H1 (cell line): ENCODE measurements around the gene HDLBP. TPM values are rescaled to one million over a fixed set of nuclear protein-coding genes. Genes with fewer than 3 reads are reported as not detected.

ENCODE experiments used
- BCL11A ChIP-seq, 2 experiments: IDR thresholded peaks; one replicate each; pipeline ENCODE4 v1.6.1; 2011; ENCODE audit warnings: low read depth in 2 of 2, low read length in 2 of 2, mild to moderate bottlenecking in 2 of 2
- BRCA1 ChIP-seq: IDR thresholded peaks from 2 replicates; pipeline ENCODE4 v1.6.1; 2012; ENCODE audit warnings: low read depth, low read length, improper control_type of control experiment
- CHD7 ChIP-seq: fragments of 300-600 bp; sonication (generic); IDR thresholded peaks from 2 replicates; pipeline ENCODE4 v1.7.1; 2012; ENCODE audit warnings: low read length, moderate library complexity, mild to moderate bottlenecking, inconsistent platforms; ENCODE audit not compliant: insufficient replicate concordance
- CREB1 ChIP-seq: IDR thresholded peaks from 2 replicates; pipeline ENCODE4 v1.6.1; 2012; ENCODE audit warnings: inconsistent platforms
- JUN ChIP-seq: IDR thresholded peaks from 2 replicates; pipeline ENCODE4 v1.6.1; 2011; ENCODE audit warnings: low read depth, mild to moderate bottlenecking, improper control_type of control experiment, low read length
- RAD21 ChIP-seq, 2 experiments: IDR thresholded peaks in 1 of 2; conservative IDR thresholded peaks in 1 of 2; 2 replicates each; pipeline ENCODE4 v1.6.1; 2011; ENCODE audit warnings: low read depth in 2 of 2, low read length in 2 of 2, improper control_type of control experiment in 1 of 2, inconsistent platforms in 1 of 2, mild to moderate bottlenecking in 1 of 2, moderate library complexity in 1 of 2
- SP2 ChIP-seq: IDR thresholded peaks from 2 replicates; pipeline ENCODE4 v1.6.1; 2012; ENCODE audit warnings: mild to moderate bottlenecking, low read length, inconsistent platforms
- polyA plus RNA-seq, 7 experiments: library from polyadenylated mRNA; depleted of rRNA in 3 of 7; stranded (reverse) in 5 of 7; unstranded in 2 of 7; fragments of >200 nt in 5 of 7; fragments of 200-250 nt in 2 of 7; gene quantifications; 1 replicate in 5 of 7; 2 replicates in 1 of 7; 4 replicates in 1 of 7; pipeline versions ENCODE4 v1.2.1 to v1.2.3, GENCODE V29; 2011 to 2013; ENCODE audit warnings: missing spikeins in 2 of 7, mixed read lengths in 2 of 7
- total RNA-seq: library from RNA; stranded (reverse); fragmentation: NEBNext Ultra II Directional; extraction: Animal tissue kit (Norgen Biotek cat#: 25700); gene quantifications from 2 replicates; pipeline ENCODE4 v1.2.1, GENCODE V29; 2021
- TF ChIP-seq, protein P1 (sequence below): IDR thresholded peaks from 2 replicates; pipeline ENCODE4 v1.6.1; 2011; ENCODE audit warnings: low read depth, mild to moderate bottlenecking, low read length; ENCODE audit not compliant: insufficient read depth

HDLBP gene
- total and polyA plus RNA-seq, 2 of the 8 experiments (the other 6 are each of a cell fraction or from before 2014, with no cell fraction given): 185 to 360 TPM

- TF ChIP-seq CHD7: no peak
- TF ChIP-seq, protein P1, sequence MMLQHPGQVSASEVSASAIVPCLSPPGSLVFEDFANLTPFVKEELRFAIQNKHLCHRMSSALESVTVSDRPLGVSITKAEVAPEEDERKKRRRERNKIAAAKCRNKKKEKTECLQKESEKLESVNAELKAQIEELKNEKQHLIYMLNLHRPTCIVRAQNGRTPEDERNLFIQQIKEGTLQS: no peak
- no peak for TF ChIP-seq BCL11A (IDR thresholded peaks at IDR 0.05; ENCODE audit: low read depth in 2 of 2, low read length in 2 of 2)
- TF ChIP-seq BRCA1: no peak
- no peak for TF ChIP-seq CREB1
- no peak for TF ChIP-seq SP2
- no peak for TF ChIP-seq JUN
- no peak for TF ChIP-seq RAD21 (IDR thresholded peaks at IDR 0.05 in 1 of 2, conservative IDR thresholded peaks at IDR 0.05 in 1 of 2; ENCODE audit: low read depth in 2 of 2, low read length in 2 of 2)
Measured at GRCh38 chr2:241207641-241208040, 107.8 kb downstream of the HDLBP start (continued).
